Measurements from ENCODE around the gene CMTM6. TPM values are rescaled to one million over a fixed set of nuclear protein-coding genes. Genes with fewer than 3 reads are reported as not detected.

The CMTM6 gene
- total RNA-seq, 1 donor, result 119 TPM

GRCh38 chr3:32436816-32437189, 65.8 kb downstream of the CMTM6 start:
- TF ChIP-seq, protein P1, sequence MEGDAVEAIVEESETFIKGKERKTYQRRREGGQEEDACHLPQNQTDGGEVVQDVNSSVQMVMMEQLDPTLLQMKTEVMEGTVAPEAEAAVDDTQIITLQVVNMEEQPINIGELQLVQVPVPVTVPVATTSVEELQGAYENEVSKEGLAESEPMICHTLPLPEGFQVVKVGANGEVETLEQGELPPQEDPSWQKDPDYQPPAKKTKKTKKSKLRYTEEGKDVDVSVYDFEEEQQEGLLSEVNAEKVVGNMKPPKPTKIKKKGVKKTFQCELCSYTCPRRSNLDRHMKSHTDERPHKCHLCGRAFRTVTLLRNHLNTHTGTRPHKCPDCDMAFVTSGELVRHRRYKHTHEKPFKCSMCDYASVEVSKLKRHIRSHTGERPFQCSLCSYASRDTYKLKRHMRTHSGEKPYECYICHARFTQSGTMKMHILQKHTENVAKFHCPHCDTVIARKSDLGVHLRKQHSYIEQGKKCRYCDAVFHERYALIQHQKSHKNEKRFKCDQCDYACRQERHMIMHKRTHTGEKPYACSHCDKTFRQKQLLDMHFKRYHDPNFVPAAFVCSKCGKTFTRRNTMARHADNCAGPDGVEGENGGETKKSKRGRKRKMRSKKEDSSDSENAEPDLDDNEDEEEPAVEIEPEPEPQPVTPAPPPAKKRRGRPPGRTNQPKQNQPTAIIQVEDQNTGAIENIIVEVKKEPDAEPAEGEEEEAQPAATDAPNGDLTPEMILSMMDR (IDR thresholded peaks at IDR 0.05; ENCODE audit: insufficient read depth, low read depth, low read length), result no peak
- no peak for DNase-seq (ENCODE audit: low read depth)
- H3K4me3 ChIP-seq (ENCODE audit: low read depth, low read length), result no peak overlapping the region

DNA sequence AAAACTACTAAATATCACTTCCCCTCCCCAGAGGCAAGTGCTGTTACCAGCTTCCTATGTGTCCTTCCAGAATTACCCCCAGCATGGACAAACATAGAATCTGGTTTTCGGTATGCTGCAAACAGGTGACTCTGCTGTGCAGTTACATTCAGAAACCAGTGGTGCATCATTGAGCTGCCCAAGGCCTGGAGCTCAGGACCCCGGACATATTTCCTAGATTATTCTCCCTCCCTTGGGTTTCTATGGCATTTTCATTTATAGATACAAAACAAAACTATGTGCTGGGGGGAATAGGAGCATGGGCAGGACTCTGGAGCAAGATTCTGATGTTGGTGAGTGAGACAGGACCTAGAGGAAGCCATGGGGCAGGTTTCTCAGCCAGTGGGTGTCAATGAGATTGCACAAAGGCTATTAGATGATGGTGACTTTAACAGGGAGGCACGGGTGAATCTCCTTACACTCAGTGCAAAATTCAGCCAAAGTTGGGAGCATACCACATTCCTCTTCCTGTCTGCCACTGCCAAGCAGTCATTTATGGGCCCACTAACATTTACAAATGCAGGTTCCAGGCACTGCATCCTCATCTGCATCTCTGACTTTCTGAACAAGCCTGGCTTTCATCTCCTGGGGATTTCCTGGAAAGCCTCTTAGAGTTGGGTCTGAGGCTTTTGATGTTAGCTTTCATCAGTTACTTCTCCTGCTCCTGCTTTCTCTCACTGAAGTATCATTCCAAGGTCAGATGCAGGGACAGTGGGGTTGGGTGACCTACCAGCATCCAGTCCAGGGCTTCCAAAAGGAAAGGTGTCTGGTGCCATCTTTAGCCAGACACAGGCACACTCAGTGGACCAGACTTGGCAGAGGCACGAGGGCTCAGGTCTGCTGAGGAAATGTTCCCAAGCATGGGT, 66.5 kb downstream of the CMTM6 start:
- H3K4me3 ChIP-seq (ENCODE audit: low read depth, low read length), result no peak overlapping the region
- DNase-seq (ENCODE audit: low read depth), result no peak
- TF ChIP-seq, protein P1 (IDR thresholded peaks at IDR 0.05; ENCODE audit: insufficient read depth, low read depth, low read length), result no peak

DNA sequence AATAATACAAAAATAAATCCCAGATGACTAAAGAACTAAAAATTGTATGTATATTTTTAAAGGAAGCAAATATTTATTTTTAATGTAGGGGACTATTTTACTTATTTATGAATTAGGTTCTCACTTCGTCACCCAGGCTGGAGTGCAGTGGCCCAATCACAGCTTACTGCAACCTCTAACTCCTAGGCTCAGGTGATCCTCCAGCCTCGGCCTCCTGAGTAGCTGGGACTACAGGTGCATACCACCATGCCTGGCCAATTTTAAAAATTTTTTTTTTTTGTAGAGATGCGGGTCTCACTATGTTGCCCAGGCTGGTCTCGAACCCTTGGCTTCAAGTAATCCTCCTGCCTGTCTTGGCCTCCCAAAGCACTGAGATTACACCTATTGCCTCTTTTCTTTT, 68.4 kb downstream of the CMTM6 start:
- no peak overlapping the region for H3K4me3 ChIP-seq (ENCODE audit: low read depth, low read length)
- TF ChIP-seq, protein P1 (IDR thresholded peaks at IDR 0.05; ENCODE audit: insufficient read depth, low read depth, low read length), result no peak

GRCh38 chr3:32432711-32433530, 69.7 kb downstream of the CMTM6 start:
- peak; percentile 48 for DNase-seq (ENCODE audit: low read depth)
- TF ChIP-seq, protein P1 (IDR thresholded peaks at IDR 0.05; ENCODE audit: insufficient read depth, low read depth, low read length), result no peak
- H3K4me3 ChIP-seq (ENCODE audit: low read depth, low read length), result no peak overlapping the region

More for the DNA sequence above, 68.4 kb downstream of the CMTM6 start:
- no peak for DNase-seq (ENCODE audit: low read depth)

GRCh38 chr3:32432045-32432710, 70.5 kb downstream of the CMTM6 start:
- H3K4me3 ChIP-seq (ENCODE audit: low read depth, low read length), result no peak overlapping the region
- TF ChIP-seq, protein P1 (IDR thresholded peaks at IDR 0.05; ENCODE audit: insufficient read depth, low read depth, low read length), result no peak
- no peak for DNase-seq (ENCODE audit: low read depth)

- no peak for DNase-seq (ENCODE audit: low read depth)
- no peak overlapping the region for H3K4me3 ChIP-seq (ENCODE audit: low read depth, low read length)
- TF ChIP-seq, protein P1 (IDR thresholded peaks at IDR 0.05; ENCODE audit: insufficient read depth, low read depth, low read length), result no peak
Observed at GRCh38 chr3:32431481-32431880, 71.2 kb downstream of the CMTM6 start.
